Adrenal gland (tissue), 12 donors: Measurements from ENCODE around the gene UTP14A. TPM values are rescaled to one million over a fixed set of nuclear protein-coding genes. Genes with fewer than 3 reads are reported as not detected.

ENCODE experiments used
- DNase-seq, 7 donors: peaks; one replicate each; pipeline ENCODE4 v3.0.0-alpha.2; 2019 to 2020
- H3K27ac ChIP-seq, 5 donors: fragments of 200-600 bp; sonication (generic) in 4 of 5; 1 replicate in 3 of 5; 2 replicates in 2 of 5; pipeline versions ENCODE4 v1.5.1 to v1.8.0; 2016 to 2020; ENCODE audit warnings: mild to moderate bottlenecking in 1 of 5
- H3K27me3 ChIP-seq: fragments of 200-600 bp; 2 replicates; pipeline ENCODE4 v1.8.0; 2021
- H3K36me3 ChIP-seq, 2 donors: fragments of 200-600 bp; replicated peaks in 1 of 2; 1 replicate in 1 of 2; 2 replicates in 1 of 2; pipeline versions ENCODE4 v1.5.1 to v1.8.0; 2018 to 2022
- H3K4me1 ChIP-seq, 2 donors: fragments of 200-600 bp; replicated peaks in 1 of 2; 1 replicate in 1 of 2; 2 replicates in 1 of 2; pipeline versions ENCODE4 v1.5.1 to v1.8.0; 2018 to 2021
- H3K4me3 ChIP-seq, 4 donors: fragments of 200-600 bp; sonication (generic) in 3 of 4; one replicate each; pipeline ENCODE4 v1.5.1; 2016 to 2018
- H3K9me3 ChIP-seq, 3 donors: fragments of 200-600 bp; sonication (generic) in 1 of 3; replicated peaks in 1 of 3; 1 replicate in 2 of 3; 2 replicates in 1 of 3; pipeline versions ENCODE4 v1.5.1 to v1.8.0; 2016 to 2021
- CTCF ChIP-seq, 6 experiments: fragments of 450-650 bp in 4 of 6; fragments of 200-600 bp in 2 of 6; sonication (generic) in 1 of 6; IDR thresholded peaks; 1 replicate in 5 of 6; 2 replicates in 1 of 6; pipeline versions ENCODE4 v1.5.1 to v1.8.0; 2016 to 2021; ENCODE audit warnings: antibody characterized with exemption in 6 of 6, mild to moderate bottlenecking in 2 of 6, moderate library complexity in 1 of 6
- POLR2A ChIP-seq, 2 donors: fragments of 450-650 bp; IDR thresholded peaks; one replicate each; pipeline ENCODE4 v1.6.1; 2017; ENCODE audit warnings: antibody characterized with exemption in 2 of 2, mild to moderate bottlenecking in 2 of 2, moderate library complexity in 1 of 2
- WGBS, 4 donors: extraction: QIAGEN DNeasy Blood & Tissue Kit in 2 of 4; methylation state at CpG; one replicate each; pipeline versions ENCODE4 v1.1.5 to v1.1.7; 2013 to 2017; 5-methylcytosine and 5-hydroxymethylcytosine counted together
- intact Hi-C, 2 donors: fragments of 100-400 bp; cut with DNase I; formaldehyde crosslinking; loops; one replicate each; pipeline versions ENCODE4 v1.14.1 to v1.15.0; 2022 to 2023
- polyA plus RNA-seq, 3 donors: library from polyadenylated mRNA; stranded (reverse); fragments of 200-250 nt in 2 of 3; fragments of 350-450 nt in 1 of 3; fragmentation: Illumina TruSeq in 1 of 3; extraction: RNeasy Lipid Tissue Mini Kit (QIAGEN cat#74804) in 1 of 3; gene quantifications; one replicate each; pipeline ENCODE4 v1.2.3, GENCODE V29; 2013 to 2014
- total RNA-seq, 9 donors: library from RNA; depleted of rRNA in 4 of 9; stranded (reverse); fragments of >200 nt in 4 of 9; fragments of 120-200 nt in 1 of 9; fragmentation: NEBNext Ultra II Directional in 1 of 9; extraction: Animal tissue kit (Norgen Biotek cat#: 25700) in 1 of 9; gene quantifications; one replicate each; pipeline versions ENCODE4 v1.1.0 to v1.2.4, GENCODE V29; 2013 to 2023
- donor health status: healthy with polysubstance abuse.
- donor health status: Bipolar disorder and iron deficiency.
- donor health status: DM: yes; HTN: yes; CAD: no.
- donor health status: DM: no; HTN: no; CAD: no.
- donor health status: DM: no; HTN: no; CAD: no.
- donor health status: DM: yes; HTN: yes; CAD: no.

The UTP14A gene
- total and polyA plus RNA-seq, 12 donors: 10.1 to 28.1 (median 14.0) TPM

GRCh38 chrX:129875669-129876068 is 30.3 kb upstream of the UTP14A start:
- no peaks in the 10 kb centered on the region for H3K9me3 ChIP-seq
- no peaks in the 10 kb centered on the region for H3K4me1 ChIP-seq
- TF ChIP-seq CTCF (IDR thresholded peaks at IDR 0.05): no peak
- TF ChIP-seq POLR2A (IDR thresholded peaks at IDR 0.05): no peak
- intact Hi-C loops: no loop called here
- WGBS, 4 donors: 28 to 37% (median 34%) methylated on average over 3 of the region's 3 CpGs; no CpG with 5 or more reads in 1 of the 4 donors
- no peak for DNase-seq
- no peaks in the 10 kb centered on the region for H3K36me3 ChIP-seq
- H3K27me3 ChIP-seq: peaks cover 4% of the 10 kb centered on the region
- no peak overlapping the region for H3K27ac ChIP-seq
- H3K4me3 ChIP-seq: no peak overlapping the region

GRCh38 chrX:129876771-129877305 is 29.1 kb upstream of the UTP14A start:
- Histone ChIP-seq H3K9me3 (no peaks in the 10 kb centered on the region), H3K4me3 (no peak overlapping the region), H3K4me1 (no peaks in the 10 kb centered on the region), H3K27me3 (peaks cover 7% of the 10 kb centered on the region), H3K27ac (no peak overlapping the region), H3K36me3 (no peaks in the 10 kb centered on the region)
- intact Hi-C loops: no loop called here
- TF ChIP-seq CTCF (IDR thresholded peaks at IDR 0.05) (no peak), POLR2A (IDR thresholded peaks at IDR 0.05) (no peak)
- WGBS, 4 donors: 51 to 68% (median 54%) methylated on average over 4 of the region's 4 CpGs; no CpG with 5 or more reads in 1 of the 4 donors
- DNase-seq: no peak

- Histone ChIP-seq H3K27me3 (peaks cover 7% of the 10 kb centered on the region), H3K4me3 (no peak overlapping the region), H3K27ac (no peak overlapping the region), H3K4me1 (no peaks in the 10 kb centered on the region), H3K9me3 (no peaks in the 10 kb centered on the region), H3K36me3 (no peaks in the 10 kb centered on the region)
- intact Hi-C loops: no loop called here
- no peak for TF ChIP-seq POLR2A (IDR thresholded peaks at IDR 0.05)
- no peak for TF ChIP-seq CTCF (IDR thresholded peaks at IDR 0.05)
- WGBS, 4 donors: 79 to 89% (median 82%) methylated on average over 5 of the region's 5 CpGs
- no peak for DNase-seq
These were observed 28.6 kb upstream of the UTP14A start for GRCh38 chrX:129877401-129877800.

- DNase-seq: no peak
- H3K4me3 ChIP-seq: no peak overlapping the region
- no peaks in the 10 kb centered on the region for H3K9me3 ChIP-seq
- H3K4me1 ChIP-seq: no peaks in the 10 kb centered on the region
- no peaks in the 10 kb centered on the region for H3K36me3 ChIP-seq
- no peak for TF ChIP-seq CTCF (IDR thresholded peaks at IDR 0.05)
- no peak for TF ChIP-seq POLR2A (IDR thresholded peaks at IDR 0.05)
- no peak overlapping the region for H3K27ac ChIP-seq
- H3K27me3 ChIP-seq: peaks cover 7% of the 10 kb centered on the region
- intact Hi-C loops: no loop called here
- WGBS, 4 donors: 66 to 87% (median 78%) methylated on average over 5 to 6 of the region's 6 CpGs
These were observed 5.9 kb upstream of the UTP14A start for GRCh38 chrX:129900054-129900453.
